ENCODE measurements around the gene SLK.
A peak's percentile ranks its signal among the peaks of the same experiment; 100 is the strongest.

The SLK gene

DNA sequence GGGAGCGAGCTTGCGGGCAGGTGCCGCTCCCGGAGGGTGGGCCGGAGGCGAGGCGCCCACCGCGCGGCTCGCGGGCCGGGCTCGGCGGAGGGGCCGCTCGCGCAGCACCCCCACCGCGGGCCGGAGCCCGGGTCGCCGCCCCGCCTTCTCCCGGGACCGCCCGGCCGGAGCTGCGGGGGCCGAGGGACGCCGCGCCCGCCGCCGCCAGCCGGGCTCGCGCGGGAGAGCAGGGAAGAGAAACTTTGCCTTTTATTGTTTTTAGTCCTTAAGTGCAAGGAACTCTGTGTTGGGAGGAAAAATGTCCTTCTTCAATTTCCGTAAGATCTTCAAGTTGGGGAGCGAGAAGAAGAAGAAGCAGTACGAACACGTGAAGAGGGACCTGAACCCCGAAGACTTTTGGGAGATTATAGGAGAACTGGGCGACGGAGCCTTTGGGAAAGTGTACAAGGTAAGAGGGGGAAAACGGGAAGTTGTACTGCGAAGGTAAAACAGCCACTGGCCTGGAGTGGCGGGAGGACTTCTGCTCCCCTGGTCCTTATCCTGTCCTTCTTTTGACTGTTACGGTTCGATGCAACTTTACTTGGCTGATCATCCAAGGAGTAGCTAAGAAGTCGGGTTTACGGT is 620 bp downstream of the SLK start:
- Mint-ChIP-seq H3K9me3 (no peaks in the 10 kb centered on the region), H3K4me1 (ENCODE audit: low read depth) (peaks cover 50% of the 10 kb centered on the region), H3K4me3 (peak overlapping the region; percentile 94), H3K27ac (peak overlapping the region; percentile 88), H3K27me3 (no peaks in the 10 kb centered on the region), H3K36me3 (ENCODE audit: low read depth) (no peaks in the 10 kb centered on the region)

GRCh38 chr10:103968441-103969391 is 1.8 kb downstream of the SLK start:
- Mint-ChIP-seq H3K9me3 (no peaks in the 10 kb centered on the region), H3K4me1 (ENCODE audit: low read depth) (peaks cover 59% of the 10 kb centered on the region), H3K27me3 (no peaks in the 10 kb centered on the region), H3K27ac (peak overlapping the region; percentile 54), H3K4me3 (peak overlapping the region; percentile 94), H3K36me3 (ENCODE audit: low read depth) (no peaks in the 10 kb centered on the region)

DNA sequence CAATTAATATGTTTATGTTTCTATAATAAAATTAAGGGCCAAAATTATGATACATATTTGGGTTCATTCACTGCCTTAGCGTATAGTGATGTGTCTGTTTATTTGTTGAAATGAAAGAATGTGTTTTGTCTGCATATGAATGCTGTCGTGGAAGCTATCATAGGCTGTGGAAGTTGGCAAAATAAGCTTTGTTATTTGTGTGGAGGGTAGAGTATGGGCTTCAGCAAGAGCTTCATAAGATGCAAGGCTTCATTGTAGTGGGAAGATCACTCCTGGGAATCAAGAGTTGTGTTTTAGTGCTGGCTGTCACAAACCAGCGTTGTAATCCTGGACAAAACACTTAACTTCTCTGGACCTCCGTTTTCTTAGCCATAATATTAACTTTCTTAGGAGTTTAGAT is 2.5 kb downstream of the SLK start:
- H3K4me3 Mint-ChIP-seq = peak overlapping the region; percentile 94
- H3K4me1 Mint-ChIP-seq (ENCODE audit: low read depth) = peaks cover 63% of the 10 kb centered on the region
- H3K27ac Mint-ChIP-seq = peak overlapping the region; percentile 54
- no peaks in the 10 kb centered on the region for H3K9me3 Mint-ChIP-seq
- H3K27me3 Mint-ChIP-seq = no peaks in the 10 kb centered on the region
- peaks cover 4% of the 10 kb centered on the region for H3K36me3 Mint-ChIP-seq (ENCODE audit: low read depth)

- H3K27me3 Mint-ChIP-seq = no peaks in the 10 kb centered on the region
- peak overlapping the region; percentile 54 for H3K27ac Mint-ChIP-seq
- peaks cover 7% of the 10 kb centered on the region for H3K36me3 Mint-ChIP-seq (ENCODE audit: low read depth)
- H3K4me3 Mint-ChIP-seq = peak overlapping the region; percentile 94
- H3K4me1 Mint-ChIP-seq (ENCODE audit: low read depth) = peaks cover 66% of the 10 kb centered on the region
- no peaks in the 10 kb centered on the region for H3K9me3 Mint-ChIP-seq
These were observed 3.1 kb downstream of the SLK start for GRCh38 chr10:103969857-103970627.

GRCh38 chr10:103975169-103975568 is 8.2 kb downstream of the SLK start:
- H3K36me3 Mint-ChIP-seq (ENCODE audit: low read depth) = peaks cover 17% of the 10 kb centered on the region
- H3K4me1 Mint-ChIP-seq (ENCODE audit: low read depth) = peaks cover 57% of the 10 kb centered on the region

GRCh38 chr10:103977204-103977603 is 10.3 kb downstream of the SLK start:
- Mint-ChIP-seq H3K27ac (no peak overlapping the region), H3K27me3 (no peaks in the 10 kb centered on the region), H3K4me3 (no peak overlapping the region), H3K4me1 (ENCODE audit: low read depth) (peaks cover 59% of the 10 kb centered on the region), H3K36me3 (ENCODE audit: low read depth) (peaks cover 17% of the 10 kb centered on the region), H3K9me3 (no peaks in the 10 kb centered on the region)

More at GRCh38 chr10:103975169-103975568, 8.2 kb downstream of the SLK start:
- Mint-ChIP-seq H3K27ac (peak overlapping the region; percentile 27), H3K4me3 (no peak overlapping the region), H3K9me3 (no peaks in the 10 kb centered on the region), H3K27me3 (no peaks in the 10 kb centered on the region)

DNA sequence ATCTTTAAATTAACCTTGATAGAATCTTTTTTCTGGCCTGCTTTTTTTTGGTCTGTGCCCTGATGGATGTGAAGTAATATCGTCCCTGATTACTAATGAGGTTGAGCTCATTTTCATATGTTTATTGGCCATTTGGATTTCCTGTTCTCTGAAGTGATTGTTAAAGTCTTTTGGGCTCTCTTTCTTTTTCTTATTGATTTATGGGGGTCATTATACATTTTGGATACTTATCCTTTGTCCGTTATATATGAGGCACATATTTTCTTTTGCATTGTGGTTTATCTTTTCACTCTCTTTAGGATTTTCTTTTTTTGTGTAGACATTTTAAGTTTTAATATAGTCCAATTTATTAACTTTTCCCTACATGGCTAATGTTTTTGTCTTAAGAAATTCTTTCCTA is 12.6 kb downstream of the SLK start:
- H3K9me3 Mint-ChIP-seq = no peaks in the 10 kb centered on the region

GRCh38 chr10:103980288-103980906 is 13.5 kb downstream of the SLK start:
- Mint-ChIP-seq H3K27ac (no peak overlapping the region), H3K9me3 (no peaks in the 10 kb centered on the region), H3K4me3 (no peak overlapping the region), H3K27me3 (no peaks in the 10 kb centered on the region), H3K36me3 (ENCODE audit: low read depth) (peaks cover 7% of the 10 kb centered on the region), H3K4me1 (ENCODE audit: low read depth) (peaks cover 69% of the 10 kb centered on the region)

More for the DNA sequence above, 12.6 kb downstream of the SLK start:
- peaks cover 13% of the 10 kb centered on the region for H3K36me3 Mint-ChIP-seq (ENCODE audit: low read depth)
- no peak overlapping the region for H3K27ac Mint-ChIP-seq
- no peak overlapping the region for H3K4me3 Mint-ChIP-seq
- H3K27me3 Mint-ChIP-seq = no peaks in the 10 kb centered on the region
- peaks cover 67% of the 10 kb centered on the region for H3K4me1 Mint-ChIP-seq (ENCODE audit: low read depth)

DNA sequence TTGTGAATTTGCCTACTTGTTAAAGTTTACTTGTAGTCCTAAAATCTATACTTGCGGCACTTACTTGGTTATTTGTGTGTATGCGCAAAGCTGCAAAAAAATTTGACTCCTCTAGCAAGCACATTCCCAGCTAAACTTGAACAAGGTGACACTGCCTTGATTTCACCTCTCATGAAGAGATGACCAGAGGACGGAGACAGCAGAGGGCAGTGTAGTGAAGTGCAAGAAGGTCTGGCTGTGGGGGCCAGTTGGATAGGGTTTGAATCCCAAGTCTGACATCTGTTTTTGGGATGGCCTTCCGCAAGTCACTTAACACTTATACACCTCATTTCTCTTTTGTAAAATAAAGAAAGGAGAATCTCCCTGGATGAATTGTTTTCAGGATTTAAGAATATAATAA is 15.7 kb downstream of the SLK start:
- H3K4me3 Mint-ChIP-seq = no peak overlapping the region
- H3K36me3 Mint-ChIP-seq (ENCODE audit: low read depth) = peaks cover 6% of the 10 kb centered on the region
- H3K27ac Mint-ChIP-seq = no peak overlapping the region
- no peaks in the 10 kb centered on the region for H3K27me3 Mint-ChIP-seq
- no peaks in the 10 kb centered on the region for H3K9me3 Mint-ChIP-seq
- H3K4me1 Mint-ChIP-seq (ENCODE audit: low read depth) = peaks cover 88% of the 10 kb centered on the region

- no peaks in the 10 kb centered on the region for H3K27me3 Mint-ChIP-seq
- H3K27ac Mint-ChIP-seq = peak overlapping the region; percentile 87
- peak overlapping the region; percentile 60 for H3K4me3 Mint-ChIP-seq
- peaks cover 89% of the 10 kb centered on the region for H3K4me1 Mint-ChIP-seq (ENCODE audit: low read depth)
- H3K9me3 Mint-ChIP-seq = no peaks in the 10 kb centered on the region
- peaks cover 6% of the 10 kb centered on the region for H3K36me3 Mint-ChIP-seq (ENCODE audit: low read depth)
These were observed 16.5 kb downstream of the SLK start for GRCh38 chr10:103983367-103983911.

DNA sequence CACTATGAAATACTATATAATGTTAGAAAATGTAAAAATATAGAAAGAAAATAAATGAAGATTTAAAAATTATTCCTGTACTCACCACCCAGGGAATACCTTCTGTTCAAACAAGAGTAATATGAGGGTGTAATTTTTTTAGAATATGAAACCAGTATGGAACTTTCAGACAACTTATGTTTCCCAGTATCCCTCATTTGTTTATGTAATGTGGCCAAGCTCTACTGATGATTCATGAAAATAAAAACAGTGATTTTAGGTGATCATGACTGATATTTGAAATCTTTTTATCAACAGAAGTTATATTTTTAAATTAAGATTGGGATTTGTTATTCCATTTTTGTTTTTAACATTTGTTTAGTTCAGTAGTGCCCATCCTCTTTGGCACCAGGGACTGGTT is 18.8 kb downstream of the SLK start:
- Mint-ChIP-seq H3K27me3 (no peaks in the 10 kb centered on the region), H3K27ac (no peak overlapping the region), H3K9me3 (no peaks in the 10 kb centered on the region), H3K4me3 (no peak overlapping the region), H3K36me3 (ENCODE audit: low read depth) (peaks cover 7% of the 10 kb centered on the region), H3K4me1 (ENCODE audit: low read depth) (peaks cover 93% of the 10 kb centered on the region)

DNA sequence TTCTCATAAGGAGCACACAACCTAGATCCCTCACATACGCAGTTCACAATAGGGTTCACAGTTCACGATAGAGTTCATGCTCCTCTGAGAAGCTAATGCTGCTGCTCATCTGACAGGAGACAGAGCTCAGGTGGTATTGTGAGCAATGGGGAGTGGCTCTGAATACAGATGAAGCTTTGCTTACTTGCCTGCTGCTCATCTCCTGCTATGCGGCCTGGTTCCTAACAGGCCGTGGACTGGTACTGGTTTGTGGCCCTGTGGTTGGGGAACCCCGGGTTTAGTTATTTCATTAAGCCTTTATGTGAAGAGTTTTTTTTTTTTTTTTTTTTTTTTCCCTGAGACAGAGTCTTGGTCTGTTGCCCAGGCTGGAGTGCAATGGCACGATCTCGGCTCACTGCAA is 19.4 kb downstream of the SLK start:
- peaks cover 10% of the 10 kb centered on the region for H3K36me3 Mint-ChIP-seq (ENCODE audit: low read depth)
- H3K27me3 Mint-ChIP-seq = no peaks in the 10 kb centered on the region
- H3K27ac Mint-ChIP-seq = no peak overlapping the region
- no peak overlapping the region for H3K4me3 Mint-ChIP-seq
- peaks cover 88% of the 10 kb centered on the region for H3K4me1 Mint-ChIP-seq (ENCODE audit: low read depth)
- H3K9me3 Mint-ChIP-seq = no peaks in the 10 kb centered on the region

DNA sequence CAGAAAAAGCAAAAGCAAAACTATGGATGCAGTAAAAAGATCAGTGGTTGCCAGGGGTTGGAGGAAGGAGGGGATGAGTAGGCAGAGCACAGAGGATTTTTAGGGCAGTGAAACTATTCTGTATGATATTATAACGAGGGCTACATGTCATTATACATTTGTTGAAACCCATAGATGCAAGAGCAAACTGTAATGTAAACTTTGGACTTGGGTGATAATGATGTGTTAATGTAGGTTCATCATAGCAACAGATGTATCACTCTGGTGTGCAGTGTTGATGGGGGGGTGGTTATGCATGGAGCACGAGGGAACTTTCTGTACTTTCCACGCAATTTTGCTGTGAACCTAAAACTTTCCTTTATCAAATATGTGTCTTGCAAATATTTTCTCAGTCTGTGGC is 23.2 kb downstream of the SLK start:
- H3K36me3 Mint-ChIP-seq (ENCODE audit: low read depth) = peaks cover 34% of the 10 kb centered on the region
- H3K4me1 Mint-ChIP-seq (ENCODE audit: low read depth) = peaks cover 55% of the 10 kb centered on the region
- no peak overlapping the region for H3K4me3 Mint-ChIP-seq
- H3K27me3 Mint-ChIP-seq = no peaks in the 10 kb centered on the region
- H3K27ac Mint-ChIP-seq = no peak overlapping the region
- no peaks in the 10 kb centered on the region for H3K9me3 Mint-ChIP-seq

DNA sequence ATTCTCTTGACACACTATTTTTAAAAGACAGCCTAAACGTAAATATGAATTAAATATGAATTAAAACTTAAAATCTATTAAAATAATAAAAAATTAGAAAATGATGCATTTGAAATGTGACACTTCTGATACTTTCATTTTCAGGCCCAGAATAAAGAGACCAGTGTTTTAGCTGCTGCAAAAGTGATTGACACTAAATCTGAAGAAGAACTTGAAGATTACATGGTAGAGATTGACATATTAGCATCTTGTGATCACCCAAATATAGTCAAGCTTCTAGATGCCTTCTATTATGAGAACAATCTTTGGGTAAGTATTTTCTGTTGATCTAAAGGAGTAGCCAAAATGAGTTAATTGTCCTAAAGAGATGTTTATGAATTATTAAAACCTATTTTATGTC is 23.6 kb downstream of the SLK start:
- no peaks in the 10 kb centered on the region for H3K9me3 Mint-ChIP-seq
- H3K27ac Mint-ChIP-seq = no peak overlapping the region
- H3K36me3 Mint-ChIP-seq (ENCODE audit: low read depth) = peaks cover 34% of the 10 kb centered on the region
- peaks cover 51% of the 10 kb centered on the region for H3K4me1 Mint-ChIP-seq (ENCODE audit: low read depth)
- no peak overlapping the region for H3K4me3 Mint-ChIP-seq
- no peaks in the 10 kb centered on the region for H3K27me3 Mint-ChIP-seq
